ENCODE results near the gene DUSP7.

Gene DUSP7

GRCh38 chr3:52006017-52006819 is 50.2 kb downstream of the DUSP7 start:
- no peak for DNase-seq (ENCODE audit: low read depth)

- no peak for DNase-seq (ENCODE audit: low read depth)
These were observed 50.8 kb downstream of the DUSP7 start for GRCh38 chr3:52005571-52005986.

- no peak for DNase-seq (ENCODE audit: low read depth)
These were observed 51.4 kb downstream of the DUSP7 start for GRCh38 chr3:52004906-52005395.

GRCh38 chr3:52004163-52004787 is 52.1 kb downstream of the DUSP7 start:
- DNase-seq (ENCODE audit: low read depth) = no peak

- DNase-seq (ENCODE audit: low read depth) = no peak
These were observed 53.6 kb downstream of the DUSP7 start for GRCh38 chr3:52002748-52003147.

GRCh38 chr3:52001443-52001974 is 54.9 kb downstream of the DUSP7 start:
- DNase-seq (ENCODE audit: low read depth) = peak; percentile 78

GRCh38 chr3:51999846-52000245 is 56.5 kb downstream of the DUSP7 start:
- DNase-seq (ENCODE audit: low read depth) = no peak
